Natural killer cell (primary cell): ENCODE measurements around the gene ANKS3. TPM values are rescaled to one million over a fixed set of nuclear protein-coding genes. Genes with fewer than 3 reads are reported as not detected.

Experiments
- ATAC-seq, 3 donors: fragments of 150-1000 bp in 2 of 3; fragments of 200-7000 bp in 1 of 3; cut with Tn5 transposase; 1 replicate in 1 of 3; 2 replicates in 2 of 3; pipeline ENCODE4 v1.10.0; 2021; ENCODE audit warnings: mild to moderate bottlenecking in 2 of 3, moderate library complexity in 2 of 3
- DNase-seq, 2 donors: peaks; one replicate each; pipeline versions ENCODE4 v3.0.0 to v3.0.0-alpha.2; 2013 to 2021; ENCODE audit warnings: mixed read lengths in 1 of 2
- H3K27ac ChIP-seq: one replicate; pipeline ENCODE4 v1.5.1; 2013; ENCODE audit warnings: mild to moderate bottlenecking, low read length
- H3K27me3 ChIP-seq: one replicate; pipeline ENCODE4 v1.6.1; 2013; ENCODE audit warnings: low read length; ENCODE audit not compliant: control insufficient read depth, insufficient read depth
- H3K36me3 ChIP-seq: one replicate; pipeline ENCODE4 v1.6.1; 2013; ENCODE audit warnings: low read length; ENCODE audit not compliant: control insufficient read depth, insufficient read depth
- H3K4me1 ChIP-seq: one replicate; pipeline ENCODE4 v1.6.1; 2013; ENCODE audit warnings: low read length; ENCODE audit not compliant: control insufficient read depth, insufficient read depth
- H3K4me3 ChIP-seq: one replicate; pipeline ENCODE4 v1.5.1; 2013; ENCODE audit warnings: low read length
- H3K9me3 ChIP-seq: one replicate; pipeline ENCODE4 v1.6.1; 2013; ENCODE audit warnings: low read length; ENCODE audit not compliant: control insufficient read depth, insufficient read depth
- H3K27ac Mint-ChIP-seq, 2 donors: one replicate each; pipeline ENCODE4 v1.8.0; 2022; ENCODE audit warnings: mild to moderate bottlenecking in 2 of 2, mixed read lengths in 2 of 2, moderate library complexity in 1 of 2
- H3K27me3 Mint-ChIP-seq, 2 donors: one replicate each; pipeline ENCODE4 v1.8.0; 2022; ENCODE audit warnings: low read depth in 2 of 2, mixed read lengths in 2 of 2
- H3K36me3 Mint-ChIP-seq: one replicate; pipeline ENCODE4 v1.8.0; 2022; ENCODE audit warnings: mixed read lengths
- H3K4me1 Mint-ChIP-seq, 2 donors: one replicate each; pipeline ENCODE4 v1.8.0; 2022; ENCODE audit warnings: mixed read lengths in 2 of 2
- H3K4me3 Mint-ChIP-seq: one replicate; pipeline ENCODE4 v1.8.0; 2022; ENCODE audit warnings: mild to moderate bottlenecking, moderate library complexity, mixed read lengths
- H3K9me3 Mint-ChIP-seq, 2 donors: one replicate each; pipeline ENCODE4 v1.8.0; 2022; ENCODE audit warnings: mixed read lengths in 2 of 2
- CTCF ChIP-seq: fragments of 200-600 bp; IDR thresholded peaks from one replicate; pipeline ENCODE4 v1.8.0; 2022; ENCODE audit warnings: antibody characterized with exemption
- WGBS: methylation state at CpG from one replicate; pipeline ENCODE4 v1.1.7; 2013; ENCODE audit warnings: missing lambda C conversion rate; ENCODE audit not compliant: insufficient coverage; 5-methylcytosine and 5-hydroxymethylcytosine counted together
- intact Hi-C: fragments of 100-400 bp; cut with micrococcal nuclease; formaldehyde crosslinking; loops from one replicate; pipeline ENCODE4 v1.14.2; 2022
- total RNA-seq, 4 donors: library from RNA; stranded (reverse); fragments of 120-200 nt in 1 of 4; gene quantifications; one replicate each; pipeline versions ENCODE4 v1.2.3 to v1.2.4, GENCODE V29; 2013 to 2022

ANKS3 gene
- total RNA-seq, 3 donors from 2014 or later (not counting 1 experiment from before 2014, with no cell fraction given): 19.7 to 20.8 (median 20.5) TPM

- Histone ChIP-seq H3K27ac (no peak overlapping the region), H3K4me3 (no peak overlapping the region), H3K9me3 (no peaks in the 10 kb centered on the region), H3K27me3 (no peaks in the 10 kb centered on the region), H3K36me3 (peaks cover 41% of the 10 kb centered on the region), H3K4me1 (peaks cover 14% of the 10 kb centered on the region)
- H3K4me1 Mint-ChIP-seq: peaks cover 0 to 4% of the 10 kb centered on the region in 2 donors
- ATAC-seq (no peak), DNase-seq (no peak)
- no peak overlapping the region for H3K4me3 Mint-ChIP-seq
- no peak for TF ChIP-seq CTCF
- WGBS: 95% methylated on average over 17 of the region's 17 CpGs
- no peaks in the 10 kb centered on the region for H3K9me3 Mint-ChIP-seq
- H3K27ac Mint-ChIP-seq: no peak overlapping the region
- intact Hi-C loops: no loop called here
- H3K27me3 Mint-ChIP-seq: no peaks in the 10 kb centered on the region
- peaks cover 4% of the 10 kb centered on the region for H3K36me3 Mint-ChIP-seq
Measured at GRCh38 chr16:4701791-4702465, 32.1 kb downstream of the ANKS3 start.

GRCh38 chr16:4700997-4701743 is 32.9 kb downstream of the ANKS3 start:
- ATAC-seq (no peak), DNase-seq (peak in 1 of 2 donors; percentile 17)
- 94% methylated on average over 33 of the region's 33 CpGs for WGBS
- Mint-ChIP-seq H3K27ac (no peak overlapping the region), H3K27me3 (no peaks in the 10 kb centered on the region), H3K36me3 (no peaks in the 10 kb centered on the region), H3K4me1 (peaks cover 0 to 4% of the 10 kb centered on the region in 2 donors), H3K4me3 (no peak overlapping the region), H3K9me3 (no peaks in the 10 kb centered on the region)
- Histone ChIP-seq H3K4me3 (no peak overlapping the region), H3K27me3 (no peaks in the 10 kb centered on the region), H3K4me1 (peaks cover 14% of the 10 kb centered on the region), H3K9me3 (no peaks in the 10 kb centered on the region), H3K27ac (no peak overlapping the region), H3K36me3 (peaks cover 45% of the 10 kb centered on the region)
- intact Hi-C loops: no loop called here
- no peak for TF ChIP-seq CTCF

- no peak overlapping the region for H3K27ac Mint-ChIP-seq
- Histone ChIP-seq H3K4me1 (peaks cover 20% of the 10 kb centered on the region), H3K36me3 (peaks cover 52% of the 10 kb centered on the region), H3K27ac (no peak overlapping the region), H3K27me3 (no peaks in the 10 kb centered on the region), H3K4me3 (no peak overlapping the region), H3K9me3 (no peaks in the 10 kb centered on the region)
- H3K36me3 Mint-ChIP-seq: no peaks in the 10 kb centered on the region
- peak in 1 of 2 donors; percentile 79 for DNase-seq
- TF ChIP-seq CTCF: no peak
- no peaks in the 10 kb centered on the region for H3K9me3 Mint-ChIP-seq
- no peak overlapping the region for H3K4me3 Mint-ChIP-seq
- H3K27me3 Mint-ChIP-seq: no peaks in the 10 kb centered on the region
- peaks cover 3 to 7% of the 10 kb centered on the region in 2 donors for H3K4me1 Mint-ChIP-seq
- intact Hi-C loops: no loop called here
- WGBS: 86% methylated on average over 13 of the region's 13 CpGs
- ATAC-seq: no peak
Measured at GRCh38 chr16:4700380-4700996, 33.6 kb downstream of the ANKS3 start.
